Astrocyte (in vitro differentiated cells and primary cell): Measurements from ENCODE around the gene ITCH.

Experiments used
- CTCF ChIP-seq: IDR thresholded peaks from 2 replicates; pipeline ENCODE4 v1.5.1; 2011; ENCODE audit warnings: low read depth, mild to moderate bottlenecking, inconsistent platforms, low read length, moderate library complexity; ENCODE audit not compliant: insufficient read depth
- EZH2 ChIP-seq: IDR thresholded peaks from 2 replicates; pipeline ENCODE4 v1.6.1; 2012; ENCODE audit warnings: mild to moderate bottlenecking, low read length, inconsistent platforms; ENCODE audit not compliant: insufficient read depth

DNA sequence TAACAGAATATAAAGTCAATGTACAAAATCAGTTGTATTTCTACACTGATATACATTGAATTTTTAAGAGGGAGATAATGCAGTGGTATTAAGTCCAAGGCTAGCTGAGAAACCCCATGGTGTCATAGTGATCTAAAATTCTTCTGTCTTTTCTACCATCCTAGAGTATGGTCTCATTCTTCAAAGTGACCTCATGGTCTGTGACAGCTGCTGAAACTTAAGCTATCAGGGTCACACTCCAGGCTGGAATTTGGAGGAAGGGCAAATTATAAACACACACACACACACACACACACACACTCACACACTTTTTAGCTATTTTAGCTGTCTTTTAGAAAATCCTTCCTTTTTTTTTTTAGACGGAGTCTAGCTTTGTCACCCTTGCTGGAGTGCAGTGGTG lies 105.9 kb downstream of the ITCH start:
- TF ChIP-seq CTCF: no peak
- TF ChIP-seq EZH2: no peak
